ENCODE results near the gene TMCC2.

- TF ChIP-seq, protein P1, sequence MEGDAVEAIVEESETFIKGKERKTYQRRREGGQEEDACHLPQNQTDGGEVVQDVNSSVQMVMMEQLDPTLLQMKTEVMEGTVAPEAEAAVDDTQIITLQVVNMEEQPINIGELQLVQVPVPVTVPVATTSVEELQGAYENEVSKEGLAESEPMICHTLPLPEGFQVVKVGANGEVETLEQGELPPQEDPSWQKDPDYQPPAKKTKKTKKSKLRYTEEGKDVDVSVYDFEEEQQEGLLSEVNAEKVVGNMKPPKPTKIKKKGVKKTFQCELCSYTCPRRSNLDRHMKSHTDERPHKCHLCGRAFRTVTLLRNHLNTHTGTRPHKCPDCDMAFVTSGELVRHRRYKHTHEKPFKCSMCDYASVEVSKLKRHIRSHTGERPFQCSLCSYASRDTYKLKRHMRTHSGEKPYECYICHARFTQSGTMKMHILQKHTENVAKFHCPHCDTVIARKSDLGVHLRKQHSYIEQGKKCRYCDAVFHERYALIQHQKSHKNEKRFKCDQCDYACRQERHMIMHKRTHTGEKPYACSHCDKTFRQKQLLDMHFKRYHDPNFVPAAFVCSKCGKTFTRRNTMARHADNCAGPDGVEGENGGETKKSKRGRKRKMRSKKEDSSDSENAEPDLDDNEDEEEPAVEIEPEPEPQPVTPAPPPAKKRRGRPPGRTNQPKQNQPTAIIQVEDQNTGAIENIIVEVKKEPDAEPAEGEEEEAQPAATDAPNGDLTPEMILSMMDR (IDR thresholded peaks at IDR 0.05), result no peak
- no peak for TF ChIP-seq EZH2 (IDR thresholded peaks at IDR 0.05)
Measured at GRCh38 chr1:205224736-205225135, 3.0 kb upstream of the TMCC2 start.

All from neural progenitor cell (in vitro differentiated cells).